ENCODE measurements around the gene WDR27.

Gene WDR27

GRCh38 chr6:169657284-169657610 lies 44.6 kb downstream of the WDR27 start:
- H3K4me2 ChIP-seq (ENCODE audit: insufficient read depth, low read length), result no peak overlapping the region
- no peak overlapping the region for H2AFZ ChIP-seq (ENCODE audit: low read depth, low read length)
- no peaks in the 10 kb centered on the region for H3K79me2 ChIP-seq (ENCODE audit: insufficient read depth, low read length)
- H3K9ac ChIP-seq (ENCODE audit: low read depth, low read length), result no peak overlapping the region
- no peak for TF ChIP-seq CTCF (IDR thresholded peaks at IDR 0.05; ENCODE audit: borderline replicate concordance, extremely low read depth, low read length, poor library complexity, severe bottlenecking)
- no peak for TF ChIP-seq EZH2 (IDR thresholded peaks at IDR 0.05; ENCODE audit: borderline replicate concordance, low read depth, low read length, severe bottlenecking)
- no peaks in the 10 kb centered on the region for H3K9me3 ChIP-seq (ENCODE audit: insufficient read depth, low read length, severe bottlenecking)
- H3K4me3 ChIP-seq (ENCODE audit: low read depth in 1 of 2, low read length in 2 of 2), result no peak overlapping the region
- H3K36me3 ChIP-seq (ENCODE audit: insufficient read depth, low read length), result peaks cover 48% of the 10 kb centered on the region
- H3K27me3 ChIP-seq (ENCODE audit: insufficient read depth, low read length, poor library complexity), result no peaks in the 10 kb centered on the region
- H4K20me1 ChIP-seq (ENCODE audit: insufficient read depth, low read length), result no peaks in the 10 kb centered on the region
- no peak for DNase-seq
- H3K4me1 ChIP-seq (ENCODE audit: insufficient read depth, low read length), result no peaks in the 10 kb centered on the region
- ATAC-seq (ENCODE audit: insufficient read depth, low read depth), result no peak
- no peak overlapping the region for H3K27ac ChIP-seq (ENCODE audit: low read length)

DNA sequence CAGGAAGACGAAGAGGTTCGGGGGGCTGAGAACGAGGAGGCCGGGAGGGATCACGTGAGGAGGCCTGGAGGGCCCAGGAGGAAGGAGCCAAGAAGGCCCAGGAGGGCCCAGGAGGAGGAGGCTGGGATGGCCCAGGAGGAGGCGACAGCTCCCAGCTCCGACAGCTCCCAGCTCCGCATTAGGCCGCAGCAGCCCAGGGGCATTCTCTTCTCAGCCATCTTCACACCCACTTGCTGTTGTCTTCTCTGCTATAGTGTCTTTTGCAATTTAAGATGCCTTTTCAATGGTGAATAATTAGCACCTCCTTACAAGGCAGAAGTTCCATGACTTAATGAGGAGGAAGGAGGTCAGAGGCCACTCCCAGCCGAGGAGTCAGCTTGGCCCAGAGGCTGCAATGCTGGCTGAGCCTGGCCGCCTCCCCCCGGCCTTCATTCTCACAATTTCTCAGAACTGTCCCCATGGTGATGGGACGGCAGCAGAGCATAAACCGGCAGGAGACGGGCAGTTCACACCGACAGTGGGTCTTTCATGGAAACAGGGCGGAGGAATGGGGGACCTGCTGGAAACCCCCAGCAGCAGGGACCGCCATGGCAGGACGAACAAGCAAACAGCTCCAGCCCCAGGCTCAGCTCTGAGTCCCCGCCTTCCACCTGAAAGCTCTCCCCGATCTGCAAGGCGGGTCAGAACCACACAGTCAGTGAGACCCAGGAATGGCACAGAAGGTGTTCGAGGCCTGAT lies 45.1 kb downstream of the WDR27 start:
- no peak for ATAC-seq (ENCODE audit: insufficient read depth, low read depth)
- H3K4me3 ChIP-seq (ENCODE audit: low read depth in 1 of 2, low read length in 2 of 2), result no peak overlapping the region
- H3K9me3 ChIP-seq (ENCODE audit: insufficient read depth, low read length, severe bottlenecking), result no peaks in the 10 kb centered on the region
- H3K36me3 ChIP-seq (ENCODE audit: insufficient read depth, low read length), result peaks cover 51% of the 10 kb centered on the region
- no peaks in the 10 kb centered on the region for H3K27me3 ChIP-seq (ENCODE audit: insufficient read depth, low read length, poor library complexity)
- no peak for DNase-seq
- H3K27ac ChIP-seq (ENCODE audit: low read length), result no peak overlapping the region
- TF ChIP-seq CTCF (IDR thresholded peaks at IDR 0.05; ENCODE audit: borderline replicate concordance, extremely low read depth, low read length, poor library complexity, severe bottlenecking), result no peak
- no peak for TF ChIP-seq EZH2 (IDR thresholded peaks at IDR 0.05; ENCODE audit: borderline replicate concordance, low read depth, low read length, severe bottlenecking)
- no peak overlapping the region for H3K4me2 ChIP-seq (ENCODE audit: insufficient read depth, low read length)
- H4K20me1 ChIP-seq (ENCODE audit: insufficient read depth, low read length), result no peaks in the 10 kb centered on the region
- no peaks in the 10 kb centered on the region for H3K4me1 ChIP-seq (ENCODE audit: insufficient read depth, low read length)
- no peak overlapping the region for H3K9ac ChIP-seq (ENCODE audit: low read depth, low read length)
- no peak overlapping the region for H2AFZ ChIP-seq (ENCODE audit: low read depth, low read length)
- no peaks in the 10 kb centered on the region for H3K79me2 ChIP-seq (ENCODE audit: insufficient read depth, low read length)

DNA sequence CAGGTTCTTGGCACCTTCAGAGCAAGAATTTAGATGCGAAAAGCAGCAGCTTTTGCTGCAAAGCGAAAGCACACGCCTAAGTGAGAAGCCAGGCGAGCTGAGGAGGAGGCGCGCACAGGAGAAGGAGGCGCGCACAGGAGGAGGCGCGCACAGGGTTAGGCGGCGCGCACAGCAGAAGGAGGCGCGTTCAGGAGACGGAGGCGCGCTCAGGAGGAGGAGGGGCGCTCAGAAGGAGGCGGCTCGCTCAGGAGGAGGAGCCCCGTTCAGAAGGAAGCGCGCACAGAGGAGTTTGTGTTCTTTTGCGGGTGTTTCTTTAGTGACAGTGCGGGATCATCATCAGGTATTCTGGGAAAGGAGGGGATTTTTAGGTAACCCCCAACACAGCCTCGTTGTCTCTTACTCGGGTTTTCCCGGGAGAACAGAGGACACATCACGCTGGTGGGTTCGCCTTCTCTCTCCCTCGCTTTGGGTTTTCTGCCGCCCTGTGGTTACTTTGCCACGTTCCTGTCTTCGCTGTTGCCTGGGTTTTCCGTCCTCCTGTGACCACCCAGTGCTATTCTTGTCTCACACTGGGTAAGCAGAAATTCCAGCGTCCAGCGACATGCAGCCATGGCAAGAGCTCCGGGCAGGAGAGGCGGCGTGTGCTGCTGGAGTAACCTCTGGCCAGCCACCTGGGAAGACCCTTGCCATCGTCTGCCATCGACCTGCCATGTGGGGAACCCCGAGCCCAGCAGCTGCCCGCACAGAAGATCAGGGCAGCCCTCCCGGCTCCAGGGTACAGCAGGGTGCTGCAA lies 47.0 kb downstream of the WDR27 start:
- Histone ChIP-seq H3K27me3 (ENCODE audit: insufficient read depth, low read length, poor library complexity) (no peaks in the 10 kb centered on the region), H3K9ac (ENCODE audit: low read depth, low read length) (no peak overlapping the region), H2AFZ (ENCODE audit: low read depth, low read length) (no peak overlapping the region), H3K4me2 (ENCODE audit: insufficient read depth, low read length) (no peak overlapping the region), H3K36me3 (ENCODE audit: insufficient read depth, low read length) (peaks cover 50% of the 10 kb centered on the region), H3K4me3 (ENCODE audit: low read depth in 1 of 2, low read length in 2 of 2) (no peak overlapping the region), H3K79me2 (ENCODE audit: insufficient read depth, low read length) (no peaks in the 10 kb centered on the region), H3K9me3 (ENCODE audit: insufficient read depth, low read length, severe bottlenecking) (no peaks in the 10 kb centered on the region), H3K4me1 (ENCODE audit: insufficient read depth, low read length) (no peaks in the 10 kb centered on the region), H4K20me1 (ENCODE audit: insufficient read depth, low read length) (no peaks in the 10 kb centered on the region), H3K27ac (ENCODE audit: low read length) (no peak overlapping the region)
- peak; percentile 78 for ATAC-seq (ENCODE audit: insufficient read depth, low read depth)
- DNase-seq, result peak; percentile 37
- TF ChIP-seq CTCF (IDR thresholded peaks at IDR 0.05; ENCODE audit: borderline replicate concordance, extremely low read depth, low read length, poor library complexity, severe bottlenecking) (no peak), EZH2 (IDR thresholded peaks at IDR 0.05; ENCODE audit: borderline replicate concordance, low read depth, low read length, severe bottlenecking) (no peak)

Measured in DND-41 (cell line).